Spleen (tissue), 7 donors: ENCODE measurements around the gene ELF1.
"Not testable (repeated sequence)": the region's sequence is repeated elsewhere in the genome, so short reads cannot be mapped to it uniquely, and the experiment has no call there.

ENCODE experiments used
- CTCF ChIP-seq, 11 experiments: fragments of 200-600 bp in 7 of 11; fragments of 450-650 bp in 4 of 11; sonication (generic) in 4 of 11; IDR thresholded peaks in 8 of 11; conservative IDR thresholded peaks in 3 of 11; 1 replicate in 7 of 11; 2 replicates in 4 of 11; pipeline versions ENCODE4 v1.4.0 to v1.8.0; 2016 to 2021; ENCODE audit warnings: antibody characterized with exemption in 11 of 11, inconsistent platforms in 4 of 11, mild to moderate bottlenecking in 1 of 11
- POLR2A ChIP-seq, 3 donors: fragments of 450-650 bp; IDR thresholded peaks; one replicate each; pipeline ENCODE4 v1.5.1; 2017; ENCODE audit warnings: antibody characterized with exemption in 3 of 3, mild to moderate bottlenecking in 1 of 3
- POLR2AphosphoS5 ChIP-seq, 3 donors: sonication (generic); formaldehyde crosslinking; IDR thresholded peaks; one replicate each; pipeline ENCODE4 v1.5.1; 2017; ENCODE audit warnings: antibody characterized with exemption in 3 of 3
- donor health status: DM: no; HTN: no; CAD: no; lungs with moderate emphysema.
- donor health status: DM: no; HTN: no; CAD: no.
- donor health status: DM: no; HTN: no; CAD: no.

GRCh38 chr13:40919901-40920300 lies 99.2 kb downstream of the ELF1 start:
- TF ChIP-seq POLR2AphosphoS5 (IDR thresholded peaks at IDR 0.05); CTCF (IDR thresholded peaks at IDR 0.05 in 8 of 11, conservative IDR thresholded peaks at IDR 0.05 in 3 of 11); POLR2A (IDR thresholded peaks at IDR 0.05): not testable (repeated sequence)
